ENCODE measurements around the gene PITPNM3.

- TF ChIP-seq CTCF (IDR thresholded peaks at IDR 0.05 in 4 of 5, conservative IDR thresholded peaks at IDR 0.05 in 1 of 5), result no peak
- no peak for TF ChIP-seq POLR2A (IDR thresholded peaks at IDR 0.05)
Measured at GRCh38 chr17:6547336-6547735, 9.0 kb downstream of the PITPNM3 start.
